Mesendoderm (in vitro differentiated cells): Measurements from ENCODE around the gene LPIN1.
"Not testable (repeated sequence)": the region's sequence is repeated elsewhere in the genome, so short reads cannot be mapped to it uniquely, and the experiment has no call there.

Experiments
- DNase-seq: peaks from one replicate; pipeline ENCODE4 v3.0.0; 2013
- H2AK5ac ChIP-seq: 2 replicates; pipeline ENCODE4 v1.6.1; 2013; ENCODE audit warnings: low read length, inconsistent platforms
- H2BK120ac ChIP-seq: 2 replicates; pipeline ENCODE4 v1.6.1; 2013; ENCODE audit warnings: low read depth, mild to moderate bottlenecking, low read length, moderate library complexity, mixed read lengths
- H2BK15ac ChIP-seq: replicated peaks from 2 replicates; pipeline ENCODE4 v1.6.1; 2013; ENCODE audit warnings: low read depth, mild to moderate bottlenecking, moderate library complexity
- H2BK5ac ChIP-seq: 2 replicates; pipeline ENCODE4 v1.6.1; 2013; ENCODE audit warnings: low read length, inconsistent platforms
- H3K18ac ChIP-seq: 2 replicates; pipeline ENCODE4 v1.6.1; 2013; ENCODE audit warnings: mild to moderate bottlenecking, low read length, mixed read lengths
- H3K23ac ChIP-seq: one replicate; pipeline ENCODE4 v1.6.1; 2013; ENCODE audit warnings: low read length
- H3K27ac ChIP-seq: 2 replicates; pipeline ENCODE4 v1.5.1; 2013; ENCODE audit warnings: low read depth, mild to moderate bottlenecking, inconsistent platforms, low read length, moderate library complexity
- H3K27me3 ChIP-seq: 2 replicates; pipeline ENCODE4 v1.6.1; 2013; ENCODE audit warnings: low read length, control low read depth, mild to moderate bottlenecking, inconsistent platforms; ENCODE audit not compliant: insufficient read depth, poor library complexity
- H3K36me3 ChIP-seq: 2 replicates; pipeline ENCODE4 v1.6.1; 2013; ENCODE audit warnings: low read length, inconsistent platforms; ENCODE audit not compliant: control insufficient read depth, insufficient read depth
- H3K4ac ChIP-seq: one replicate; pipeline ENCODE4 v1.6.1; 2013; ENCODE audit warnings: low read depth, mild to moderate bottlenecking, low read length, moderate library complexity
- H3K4me1 ChIP-seq: 2 replicates; pipeline ENCODE4 v1.6.1; 2013; ENCODE audit warnings: low read depth, low read length, inconsistent platforms; ENCODE audit not compliant: control insufficient read depth
- H3K4me2 ChIP-seq: 2 replicates; pipeline ENCODE4 v1.6.1; 2013; ENCODE audit warnings: low read length
- H3K4me3 ChIP-seq: 2 replicates; pipeline ENCODE4 v1.5.1; 2013; ENCODE audit warnings: mild to moderate bottlenecking, low read length
- H3K56ac ChIP-seq: one replicate; pipeline ENCODE4 v1.6.1; 2013; ENCODE audit warnings: low read length
- H3K79me1 ChIP-seq: 2 replicates; pipeline ENCODE4 v1.6.1; 2013; ENCODE audit warnings: low read length, inconsistent platforms
- H3K79me2 ChIP-seq: 2 replicates; pipeline ENCODE4 v1.6.1; 2013; ENCODE audit warnings: mild to moderate bottlenecking, low read length; ENCODE audit not compliant: control insufficient read depth, insufficient read depth
- H3K9ac ChIP-seq: 2 replicates; pipeline ENCODE4 v1.6.1; 2013; ENCODE audit warnings: low read length, inconsistent platforms
- H4K5ac ChIP-seq: one replicate; pipeline ENCODE4 v1.6.1; 2013; ENCODE audit warnings: low read length
- H4K8ac ChIP-seq: one replicate; pipeline ENCODE4 v1.6.1; 2013; ENCODE audit warnings: low read depth, mild to moderate bottlenecking, control low read depth, low read length, moderate library complexity
- WGBS: extraction: QIAGEN DNeasy Blood & Tissue Kit; methylation state at CpG from one replicate; pipeline ENCODE4 v1.1.7; 2013; ENCODE audit warnings: low lambda C conversion rate, missing lambda C conversion rate; ENCODE audit not compliant: insufficient coverage; ENCODE audit errors: extremely low coverage; 5-methylcytosine and 5-hydroxymethylcytosine counted together

Gene LPIN1

DNA sequence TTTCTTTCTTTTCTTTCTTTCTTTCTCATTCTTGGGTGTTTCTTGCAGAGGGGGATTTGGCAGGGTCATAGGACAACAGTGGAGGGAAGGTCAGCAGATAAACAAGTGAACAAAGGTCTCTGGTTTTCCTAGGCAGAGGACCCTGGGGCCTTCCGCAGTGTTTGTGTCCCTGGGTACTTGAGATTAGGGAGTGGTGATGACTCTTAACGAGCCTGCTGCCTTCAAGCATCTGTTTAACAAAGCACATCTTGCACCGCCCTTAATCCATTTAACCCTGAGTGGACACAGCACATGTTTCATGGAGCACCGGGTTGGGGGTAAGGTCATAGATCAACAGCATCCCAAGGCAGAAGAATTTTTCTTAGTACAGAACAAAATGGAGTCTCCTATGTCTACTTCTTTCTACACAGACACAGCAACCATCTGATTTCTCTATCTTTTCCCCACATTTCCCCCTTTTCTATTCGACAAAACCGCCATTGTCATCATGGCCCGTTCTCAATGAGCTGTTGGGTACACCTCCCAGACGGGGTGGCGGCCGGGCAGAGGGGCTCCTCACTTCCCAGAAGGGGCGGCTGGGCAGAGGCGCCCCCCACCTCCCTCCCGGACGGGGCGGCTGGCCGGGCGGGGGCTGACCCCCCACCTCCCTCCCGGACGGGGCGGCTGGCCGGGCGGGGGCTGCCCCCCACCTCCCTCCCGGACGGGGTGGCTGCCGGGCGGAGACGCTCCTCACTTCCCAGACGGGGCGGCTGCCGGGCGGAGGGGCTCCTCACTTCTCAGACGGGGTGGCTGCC is 12.9 kb downstream of the LPIN1 start:
- not testable (repeated sequence) for H3K4me1 ChIP-seq, H2BK120ac ChIP-seq, H3K27ac ChIP-seq, H3K4me3 ChIP-seq, H3K56ac ChIP-seq, H2AK5ac ChIP-seq, H3K27me3 ChIP-seq, H3K79me2 ChIP-seq, H4K5ac ChIP-seq, H3K9ac ChIP-seq, DNase-seq, H4K8ac ChIP-seq, H3K18ac ChIP-seq, H2BK5ac ChIP-seq, H3K36me3 ChIP-seq, H3K4me2 ChIP-seq, H3K79me1 ChIP-seq, H2BK15ac ChIP-seq, H3K23ac ChIP-seq, H3K4ac ChIP-seq
- no CpG with 5 or more reads among the region's 32 CpGs for WGBS

DNA sequence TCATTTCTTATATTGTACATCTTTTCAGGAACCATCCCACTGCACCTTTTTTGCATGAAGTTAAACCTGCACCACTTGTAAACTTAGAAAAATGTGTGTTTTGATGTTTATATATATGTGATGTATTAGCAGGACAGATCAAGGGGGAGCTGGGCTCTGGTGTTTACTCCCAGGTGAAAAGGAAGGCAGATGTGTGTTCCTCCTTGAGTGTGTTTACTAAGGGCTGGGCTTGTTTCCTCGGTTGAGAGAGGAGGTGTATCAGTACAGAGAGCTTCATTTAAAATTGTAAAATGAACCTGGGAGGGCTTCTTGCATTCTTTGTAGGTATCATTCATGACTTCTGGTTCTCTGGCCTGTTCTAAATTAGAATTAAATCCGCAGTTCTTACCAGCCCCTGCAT is 14.8 kb downstream of the LPIN1 start:
- no peak overlapping the region for H3K4me2 ChIP-seq
- no CpG with 5 or more reads among the region's 2 CpGs for WGBS
- no peaks in the 10 kb centered on the region for H3K79me2 ChIP-seq

GRCh38 chr2:11762031-11762430 is 15.6 kb downstream of the LPIN1 start:
- Histone ChIP-seq H3K56ac (no peak overlapping the region), H3K18ac (no peak overlapping the region), H3K4me1 (no peaks in the 10 kb centered on the region), H4K8ac (no peak overlapping the region), H3K9ac (no peak overlapping the region), H3K36me3 (no peaks in the 10 kb centered on the region), H2BK5ac (no peak overlapping the region), H3K4ac (no peak overlapping the region), H3K27me3 (no peaks in the 10 kb centered on the region), H2BK120ac (no peak overlapping the region), H2BK15ac (no peak overlapping the region), H3K4me2 (no peak overlapping the region), H3K23ac (no peak overlapping the region), H3K4me3 (no peak overlapping the region), H3K27ac (no peak overlapping the region), H3K79me1 (peaks cover 2% of the 10 kb centered on the region), H3K79me2 (no peaks in the 10 kb centered on the region), H2AK5ac (no peak overlapping the region), H4K5ac (no peak overlapping the region)
- WGBS, result no CpG with 5 or more reads among the region's 14 CpGs
- no peak for DNase-seq

More for the DNA sequence above, 14.8 kb downstream of the LPIN1 start:
- no peak overlapping the region for H2AK5ac ChIP-seq
- H3K4me1 ChIP-seq, result no peaks in the 10 kb centered on the region
- no peak overlapping the region for H3K56ac ChIP-seq
- H4K8ac ChIP-seq, result no peak overlapping the region
- no peak overlapping the region for H2BK120ac ChIP-seq
- H3K27ac ChIP-seq, result no peak overlapping the region
- H3K36me3 ChIP-seq, result no peaks in the 10 kb centered on the region
- H3K4me3 ChIP-seq, result no peak overlapping the region
- H3K18ac ChIP-seq, result no peak overlapping the region
- no peak for DNase-seq
- H2BK5ac ChIP-seq, result no peak overlapping the region
- no peak overlapping the region for H2BK15ac ChIP-seq
- H3K9ac ChIP-seq, result no peak overlapping the region
- no peak overlapping the region for H4K5ac ChIP-seq
- no peaks in the 10 kb centered on the region for H3K27me3 ChIP-seq
- H3K23ac ChIP-seq, result no peak overlapping the region
- H3K4ac ChIP-seq, result no peak overlapping the region
- H3K79me1 ChIP-seq, result peaks cover 2% of the 10 kb centered on the region

- no peak overlapping the region for H2BK5ac ChIP-seq
- H4K5ac ChIP-seq, result no peak overlapping the region
- no peak overlapping the region for H3K23ac ChIP-seq
- H3K4me1 ChIP-seq, result no peaks in the 10 kb centered on the region
- no peak overlapping the region for H3K9ac ChIP-seq
- no peak overlapping the region for H3K4me2 ChIP-seq
- no peak overlapping the region for H3K27ac ChIP-seq
- H3K4me3 ChIP-seq, result no peak overlapping the region
- H2BK120ac ChIP-seq, result no peak overlapping the region
- H2BK15ac ChIP-seq, result no peak overlapping the region
- no peak overlapping the region for H3K18ac ChIP-seq
- no peaks in the 10 kb centered on the region for H3K79me2 ChIP-seq
- H3K79me1 ChIP-seq, result peaks cover under 1% of the 10 kb centered on the region
- no peaks in the 10 kb centered on the region for H3K36me3 ChIP-seq
- H3K27me3 ChIP-seq, result no peaks in the 10 kb centered on the region
- H4K8ac ChIP-seq, result no peak overlapping the region
- H3K56ac ChIP-seq, result no peak overlapping the region
- H2AK5ac ChIP-seq, result no peak overlapping the region
- WGBS, result no CpG with 5 or more reads among the region's 20 CpGs
- no peak for DNase-seq
- H3K4ac ChIP-seq, result no peak overlapping the region
These were observed 16.5 kb downstream of the LPIN1 start for GRCh38 chr2:11762799-11763461.

DNA sequence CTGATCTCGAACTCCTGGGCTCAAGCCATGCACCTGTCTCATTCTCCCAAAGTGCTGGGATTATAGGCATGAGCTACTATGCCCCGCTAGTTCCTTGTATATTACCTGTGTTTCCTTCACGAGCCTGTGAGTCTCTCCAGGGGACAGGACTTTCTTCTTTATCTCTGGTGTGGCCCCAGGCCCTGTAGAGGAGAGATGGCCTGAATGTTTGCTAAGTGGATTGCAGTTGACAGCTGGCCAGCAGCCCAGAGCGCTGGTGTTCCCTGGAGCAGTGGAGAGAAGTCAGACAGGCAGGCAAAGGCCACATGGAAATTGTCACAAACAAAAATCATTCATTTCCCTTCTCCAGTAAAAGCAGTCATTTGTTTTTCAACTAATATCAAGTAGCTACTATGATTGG is 17.9 kb downstream of the LPIN1 start:
- no peaks in the 10 kb centered on the region for H3K36me3 ChIP-seq
- no CpG with 5 or more reads among the region's 4 CpGs for whole genome bisulfite sequencing

More for the DNA sequence above, 17.9 kb downstream of the LPIN1 start:
- no peak overlapping the region for H2BK5ac ChIP-seq
- no peaks in the 10 kb centered on the region for H3K4me1 ChIP-seq
- H3K56ac ChIP-seq, result no peak overlapping the region
- H3K27me3 ChIP-seq, result no peaks in the 10 kb centered on the region
- no peak overlapping the region for H3K4me3 ChIP-seq
- H3K4me2 ChIP-seq, result no peak overlapping the region
- no peak overlapping the region for H2AK5ac ChIP-seq
- no peak overlapping the region for H3K18ac ChIP-seq
- H3K79me2 ChIP-seq, result no peaks in the 10 kb centered on the region
- H3K23ac ChIP-seq, result no peak overlapping the region
- H3K79me1 ChIP-seq, result no peaks in the 10 kb centered on the region
- H3K4ac ChIP-seq, result no peak overlapping the region
- H3K27ac ChIP-seq, result no peak overlapping the region
- H4K8ac ChIP-seq, result no peak overlapping the region
- DNase-seq, result no peak
- H4K5ac ChIP-seq, result no peak overlapping the region
- no peak overlapping the region for H2BK120ac ChIP-seq
- no peak overlapping the region for H3K9ac ChIP-seq
- H2BK15ac ChIP-seq, result no peak overlapping the region
